ENCODE data around the gene SMIM41.

The SMIM41 gene

GRCh38 chr12:52063082-52063924 lies 16.2 kb upstream of the SMIM41 start:
- no peak for DNase-seq (ENCODE audit: low read depth)

GRCh38 chr12:52063981-52064649 lies 15.4 kb upstream of the SMIM41 start:
- DNase-seq (ENCODE audit: low read depth): no peak

GRCh38 chr12:52066346-52067080 lies 13.0 kb upstream of the SMIM41 start:
- DNase-seq (ENCODE audit: low read depth): no peak

DNA sequence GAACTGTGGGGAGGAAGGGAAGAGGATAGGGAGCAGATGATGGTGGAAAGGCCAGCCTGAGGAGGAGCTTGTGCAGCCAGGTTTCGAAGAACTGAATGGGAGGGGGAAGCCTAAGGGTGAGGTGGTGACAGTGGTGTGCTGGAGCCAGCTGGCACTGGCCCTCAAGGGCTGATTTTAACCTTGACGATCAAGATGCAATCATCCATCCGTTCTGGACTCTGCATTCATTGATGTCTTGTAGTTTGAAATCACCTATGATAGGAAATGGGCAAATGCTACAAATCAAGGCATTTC lies 12.5 kb upstream of the SMIM41 start:
- no peak for DNase-seq (ENCODE audit: low read depth)

DNA sequence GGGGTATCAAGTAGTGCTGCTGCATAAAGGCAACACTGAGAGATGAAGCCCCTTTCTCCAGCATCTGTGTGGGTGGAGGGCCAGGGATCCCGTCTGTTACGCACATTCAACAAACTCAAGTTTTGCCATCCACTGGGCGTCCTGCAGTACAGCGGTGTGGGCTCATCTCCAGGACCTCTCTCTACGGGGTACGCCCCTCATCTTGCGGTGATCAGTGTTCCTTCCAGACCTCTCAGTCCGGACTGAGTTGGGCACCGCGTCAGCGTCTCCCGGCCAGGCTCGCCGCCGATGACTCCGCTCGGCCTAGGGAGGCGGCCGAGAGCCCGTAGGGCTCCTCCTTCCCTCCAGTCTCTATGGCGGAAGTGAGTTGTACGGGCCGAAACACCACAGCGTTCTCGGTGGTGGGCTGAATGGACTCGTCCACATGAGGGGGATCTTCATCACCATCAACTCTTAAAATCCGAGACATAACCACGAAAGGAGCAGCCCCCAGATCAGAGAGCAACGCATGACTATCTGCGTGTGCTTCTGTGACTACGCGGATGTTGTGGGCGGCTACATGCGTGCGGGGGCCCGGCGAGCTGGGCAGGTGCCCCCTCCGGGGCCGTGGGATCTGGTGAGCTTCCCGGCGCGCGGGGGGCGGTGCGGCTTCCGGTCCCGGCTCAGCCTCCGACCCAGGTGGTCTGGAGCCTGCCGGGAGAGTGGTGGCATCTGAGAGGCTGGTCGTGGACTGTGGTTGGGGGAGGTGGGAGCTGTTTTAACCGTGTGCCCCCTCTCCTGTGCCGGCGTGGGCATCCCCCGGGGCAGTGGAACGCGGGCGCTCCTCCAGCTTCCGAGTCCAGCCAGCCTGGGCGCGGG lies 9.9 kb upstream of the SMIM41 start, which contains the start of gene ATG101:
ATG101 (plus strand) TSS at position 652 of the 858 bp plus-strand sequence. CDS start 3,673 bp downstream, outside the sequence.
- DNase-seq (ENCODE audit: low read depth): peak; percentile 66

- DNase-seq (ENCODE audit: low read depth): no peak
Observed at GRCh38 chr12:52070185-52070925, 9.1 kb upstream of the SMIM41 start.

GRCh38 chr12:52073531-52074381 lies 5.7 kb upstream of the SMIM41 start:
- DNase-seq (ENCODE audit: low read depth): no peak

DNA sequence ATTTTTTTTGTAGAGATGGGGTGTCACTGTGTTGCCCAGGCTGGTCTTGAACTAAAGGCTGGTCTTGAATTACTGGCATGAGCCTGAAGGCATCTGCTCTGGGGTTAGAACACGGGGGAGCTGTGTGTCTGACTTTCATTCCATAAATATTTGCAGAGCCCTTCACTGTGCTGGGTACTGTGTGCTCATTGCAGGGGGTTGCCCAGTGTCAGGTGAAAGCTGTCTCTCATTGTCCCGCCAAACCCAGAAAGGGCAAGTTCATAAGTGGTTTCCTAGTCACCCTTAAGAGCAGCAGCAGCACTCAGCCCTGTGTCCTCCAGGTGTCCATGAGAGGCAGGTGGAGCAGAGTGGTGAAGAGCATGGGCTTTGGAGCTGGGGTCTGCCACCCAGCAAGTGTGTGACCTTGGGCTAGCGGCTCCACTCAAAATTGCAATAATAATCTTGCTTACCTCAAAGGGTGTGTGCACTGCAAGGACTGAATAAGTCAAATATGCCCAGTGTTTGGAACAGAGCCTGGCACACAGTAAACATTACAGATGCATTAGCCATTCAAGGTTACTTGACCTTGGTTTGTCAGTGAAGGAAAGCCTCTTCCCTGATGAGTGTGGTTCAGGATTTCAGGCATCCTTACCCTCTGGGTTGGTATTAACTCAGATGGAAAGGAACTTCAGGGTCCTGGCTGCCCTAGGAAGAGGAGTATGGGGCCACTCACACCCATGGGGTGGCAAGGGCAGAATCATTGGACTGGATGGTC lies 4.4 kb upstream of the SMIM41 start:
- no peak for DNase-seq (ENCODE audit: low read depth)

- DNase-seq (ENCODE audit: low read depth): no peak
Observed at GRCh38 chr12:52076811-52077210, 2.7 kb upstream of the SMIM41 start.

GRCh38 chr12:52078276-52078675 lies 1.2 kb upstream of the SMIM41 start:
- DNase-seq (ENCODE audit: low read depth): no peak

DNA sequence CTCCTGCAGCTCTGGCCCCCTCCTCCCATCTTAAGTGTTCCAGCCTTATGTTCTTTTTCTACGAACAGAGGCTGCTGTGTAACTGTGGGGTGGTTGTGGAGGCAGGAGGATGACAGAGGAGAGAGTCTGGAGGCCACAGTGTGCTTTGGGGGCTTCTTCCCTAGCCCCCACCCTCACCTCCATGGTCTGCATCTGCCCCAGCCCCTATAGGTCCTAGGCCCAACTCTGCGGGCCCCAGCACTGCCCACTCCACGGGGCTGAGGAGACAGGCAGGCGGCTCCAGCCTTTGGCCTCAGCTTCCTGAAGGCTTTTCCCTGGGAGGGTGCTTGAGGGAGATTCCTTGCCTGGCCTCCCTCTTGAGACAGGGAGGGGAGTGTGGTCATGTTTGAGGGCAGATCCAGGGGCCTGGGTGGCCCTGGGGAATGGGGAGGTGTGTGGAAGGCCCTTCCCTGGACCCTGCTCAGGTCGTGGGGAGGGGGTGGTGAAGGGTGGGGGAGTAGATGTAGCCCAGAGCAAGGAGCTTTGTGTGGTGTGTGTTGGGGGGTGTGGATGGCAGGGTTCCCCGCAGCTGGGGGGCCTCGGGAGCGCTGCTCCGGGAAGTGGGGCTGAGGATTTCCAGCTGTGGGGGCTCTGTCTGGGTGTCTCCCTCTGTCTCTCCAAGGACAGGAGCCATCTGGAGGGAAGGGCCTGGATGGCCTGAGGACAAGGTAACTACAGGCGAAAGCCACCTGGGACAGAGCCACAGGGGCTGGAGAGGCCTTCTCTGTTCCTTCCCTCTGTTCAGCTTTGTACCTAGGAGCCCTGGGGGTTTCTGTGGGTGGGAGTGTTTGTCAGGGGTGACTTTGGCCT lies 1.1 kb downstream of the SMIM41 start:
- no peak for DNase-seq (ENCODE audit: low read depth)

DNA sequence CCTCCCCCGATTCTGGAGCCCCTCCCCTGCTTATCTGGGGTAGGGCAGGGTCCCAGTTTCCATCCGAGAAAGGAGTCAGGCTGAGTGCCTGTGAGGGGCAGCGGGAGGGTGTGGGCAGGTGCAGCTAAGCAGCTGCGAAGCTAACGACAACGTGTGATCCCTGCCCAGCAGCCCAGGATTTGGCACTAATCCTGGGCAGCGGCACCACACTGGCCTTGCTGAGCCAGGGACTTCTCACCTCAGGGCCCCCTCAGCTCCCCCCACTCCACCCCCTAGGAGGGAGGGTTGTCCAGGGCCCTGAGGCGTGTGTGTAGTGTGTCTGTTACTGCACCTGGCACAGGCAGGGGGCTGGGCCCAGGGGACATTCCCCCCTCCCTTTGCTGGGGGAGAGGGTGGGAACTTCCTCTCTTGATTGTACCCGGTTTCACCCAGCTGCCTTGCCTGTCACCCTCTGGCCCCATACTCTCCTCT lies 1.8 kb downstream of the SMIM41 start:
- DNase-seq (ENCODE audit: low read depth): no peak

GRCh38 chr12:52082026-52082668 lies 2.6 kb downstream of the SMIM41 start:
- no peak for DNase-seq (ENCODE audit: low read depth)

DNA sequence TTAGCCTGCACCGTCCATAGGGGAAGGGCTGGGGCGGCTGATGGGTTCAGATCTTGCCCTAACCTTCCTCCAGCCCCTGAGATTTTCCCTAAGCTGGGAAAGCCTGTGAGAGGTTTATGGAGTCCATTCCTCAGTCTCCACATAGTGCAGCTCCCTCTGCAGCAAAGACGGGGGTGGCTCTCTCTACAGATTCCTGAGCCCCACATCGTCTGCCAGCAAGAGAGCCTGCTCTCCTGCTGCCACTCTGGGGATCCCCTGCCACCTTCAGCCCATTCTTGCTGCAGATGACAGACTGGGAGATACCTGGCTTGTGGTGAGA lies 3.1 kb downstream of the SMIM41 start:
- DNase-seq (ENCODE audit: low read depth): no peak

- DNase-seq (ENCODE audit: low read depth): peak; percentile 33
Observed at GRCh38 chr12:52082988-52083637, 3.6 kb downstream of the SMIM41 start.

- DNase-seq (ENCODE audit: low read depth): no peak
Observed at GRCh38 chr12:52083638-52083996, 4.1 kb downstream of the SMIM41 start.

- no peak for DNase-seq (ENCODE audit: low read depth)
Observed at GRCh38 chr12:52084491-52085231, 5.2 kb downstream of the SMIM41 start.
